ENCODE results near the gene GDPD4.
A peak's percentile ranks its signal among the peaks of the same experiment; 100 is the strongest.

Gene GDPD4

DNA sequence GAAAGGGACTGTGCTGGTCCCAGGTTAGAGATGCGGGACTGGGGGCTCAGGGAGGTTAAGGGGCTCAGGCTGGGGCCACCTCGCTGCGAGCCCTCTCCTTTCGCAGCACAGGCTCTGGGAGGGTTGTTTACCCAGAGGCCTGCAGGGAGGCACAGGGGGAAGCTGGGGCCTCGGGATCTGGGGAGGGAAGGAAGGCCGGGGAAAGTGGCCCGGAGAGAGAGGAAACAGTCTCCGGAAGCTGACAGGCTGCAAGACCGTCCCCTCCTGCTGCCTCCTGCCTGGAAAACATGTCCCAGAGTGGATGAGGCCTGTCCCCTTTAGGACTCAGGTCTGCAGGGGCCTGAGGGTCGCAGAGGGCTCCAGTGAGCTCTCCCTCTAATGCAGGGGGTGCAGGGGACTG is 128.0 kb downstream of the GDPD4 start:
- Histone ChIP-seq H3K27me3 (ENCODE audit: control insufficient read depth, insufficient read depth, low read length) (no peaks in the 10 kb centered on the region), H3K4me1 (ENCODE audit: control insufficient read depth, insufficient read depth, low read length) (peaks cover 11% of the 10 kb centered on the region), H3K9me3 (ENCODE audit: control insufficient read depth, insufficient read depth, low read length) (no peaks in the 10 kb centered on the region), H3K36me3 (ENCODE audit: control insufficient read depth, insufficient read depth, low read length) (no peaks in the 10 kb centered on the region), H3K4me3 (ENCODE audit: low read depth, low read length) (no peak overlapping the region), H3K9ac (ENCODE audit: low read depth, low read length) (peak overlapping the region; percentile 5)

- no peaks in the 10 kb centered on the region for H3K36me3 ChIP-seq (ENCODE audit: control insufficient read depth, insufficient read depth, low read length)
- H3K4me3 ChIP-seq (ENCODE audit: low read depth, low read length) = peak overlapping the region; percentile 1
- no peaks in the 10 kb centered on the region for H3K27me3 ChIP-seq (ENCODE audit: control insufficient read depth, insufficient read depth, low read length)
- no peaks in the 10 kb centered on the region for H3K9me3 ChIP-seq (ENCODE audit: control insufficient read depth, insufficient read depth, low read length)
- no peak overlapping the region for H3K9ac ChIP-seq (ENCODE audit: low read depth, low read length)
- H3K4me1 ChIP-seq (ENCODE audit: control insufficient read depth, insufficient read depth, low read length) = peaks cover 11% of the 10 kb centered on the region
Observed at GRCh38 chr11:77172666-77172982, 128.9 kb downstream of the GDPD4 start.

DNA sequence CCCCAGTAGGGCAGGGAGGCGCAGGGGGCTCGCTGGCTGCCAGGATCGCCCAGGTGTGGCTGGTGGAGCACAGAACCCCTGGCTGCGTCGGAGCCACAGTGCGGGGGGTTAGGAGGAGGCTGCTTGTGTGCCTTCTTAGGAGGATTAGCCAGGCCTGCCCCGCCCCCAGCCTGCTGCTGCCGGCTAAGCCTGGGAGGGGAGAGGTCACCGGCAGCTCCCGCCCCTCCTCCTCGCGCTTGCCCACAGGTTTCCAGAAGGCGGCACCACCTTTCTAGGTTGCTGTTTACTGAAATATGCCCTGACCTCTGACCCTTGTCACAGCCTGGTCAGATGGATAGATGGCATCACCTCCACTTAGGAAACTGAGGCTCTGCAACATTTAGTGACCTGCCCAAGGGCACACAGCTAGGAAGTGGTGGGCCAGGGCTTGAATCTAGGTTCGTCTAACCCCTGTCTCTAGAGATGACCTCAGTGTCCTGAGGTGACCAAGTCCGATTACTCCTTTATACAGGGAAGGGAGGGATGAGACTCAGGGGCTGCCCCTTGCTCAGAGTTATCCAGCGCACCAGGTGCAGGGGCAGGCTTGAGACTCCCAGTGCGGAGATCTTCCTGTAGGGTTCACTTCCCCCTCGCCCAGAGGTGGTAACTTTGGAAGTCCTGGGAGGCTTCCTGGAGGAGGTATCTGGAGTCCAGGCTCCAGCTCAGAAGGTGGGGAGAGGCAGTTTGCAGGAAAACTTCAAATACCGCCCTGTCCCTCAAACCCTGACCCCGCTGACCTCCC is 129.4 kb downstream of the GDPD4 start:
- no peaks in the 10 kb centered on the region for H3K9me3 ChIP-seq (ENCODE audit: control insufficient read depth, insufficient read depth, low read length)
- H3K4me1 ChIP-seq (ENCODE audit: control insufficient read depth, insufficient read depth, low read length) = peaks cover 11% of the 10 kb centered on the region
- peak overlapping the region; percentile 1 for H3K4me3 ChIP-seq (ENCODE audit: low read depth, low read length)
- H3K9ac ChIP-seq (ENCODE audit: low read depth, low read length) = no peak overlapping the region
- H3K27me3 ChIP-seq (ENCODE audit: control insufficient read depth, insufficient read depth, low read length) = no peaks in the 10 kb centered on the region
- H3K36me3 ChIP-seq (ENCODE audit: control insufficient read depth, insufficient read depth, low read length) = no peaks in the 10 kb centered on the region

GRCh38 chr11:77171254-77171653 is 130.2 kb downstream of the GDPD4 start:
- Histone ChIP-seq H3K36me3 (ENCODE audit: control insufficient read depth, insufficient read depth, low read length) (no peaks in the 10 kb centered on the region), H3K9ac (ENCODE audit: low read depth, low read length) (no peak overlapping the region), H3K27me3 (ENCODE audit: control insufficient read depth, insufficient read depth, low read length) (no peaks in the 10 kb centered on the region), H3K4me1 (ENCODE audit: control insufficient read depth, insufficient read depth, low read length) (peaks cover 11% of the 10 kb centered on the region), H3K4me3 (ENCODE audit: low read depth, low read length) (no peak overlapping the region), H3K9me3 (ENCODE audit: control insufficient read depth, insufficient read depth, low read length) (no peaks in the 10 kb centered on the region)

DNA sequence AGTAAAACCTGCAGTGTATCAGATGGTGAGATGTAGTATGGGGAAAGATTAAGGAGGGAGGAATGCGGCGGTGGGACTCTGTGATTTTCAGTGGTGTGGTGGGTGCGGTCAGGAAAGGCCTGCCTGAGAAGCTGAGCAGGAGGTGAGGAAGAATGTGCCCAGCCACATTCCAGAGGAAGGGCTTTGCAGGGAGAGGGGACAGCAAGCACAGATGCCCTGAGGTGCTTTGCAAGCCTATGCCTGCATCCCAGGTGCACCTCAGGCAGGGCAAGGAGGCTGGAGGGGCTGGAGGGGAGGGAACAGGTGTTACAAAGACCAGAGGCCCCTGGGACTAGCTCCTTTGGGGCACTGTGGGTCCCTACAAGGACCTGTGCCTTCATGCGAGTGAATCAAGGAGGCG is 131.4 kb downstream of the GDPD4 start:
- Histone ChIP-seq H3K27me3 (ENCODE audit: control insufficient read depth, insufficient read depth, low read length) (no peaks in the 10 kb centered on the region), H3K9ac (ENCODE audit: low read depth, low read length) (no peak overlapping the region), H3K4me1 (ENCODE audit: control insufficient read depth, insufficient read depth, low read length) (peaks cover 11% of the 10 kb centered on the region), H3K36me3 (ENCODE audit: control insufficient read depth, insufficient read depth, low read length) (no peaks in the 10 kb centered on the region), H3K9me3 (ENCODE audit: control insufficient read depth, insufficient read depth, low read length) (no peaks in the 10 kb centered on the region), H3K4me3 (ENCODE audit: low read depth, low read length) (no peak overlapping the region)

DNA sequence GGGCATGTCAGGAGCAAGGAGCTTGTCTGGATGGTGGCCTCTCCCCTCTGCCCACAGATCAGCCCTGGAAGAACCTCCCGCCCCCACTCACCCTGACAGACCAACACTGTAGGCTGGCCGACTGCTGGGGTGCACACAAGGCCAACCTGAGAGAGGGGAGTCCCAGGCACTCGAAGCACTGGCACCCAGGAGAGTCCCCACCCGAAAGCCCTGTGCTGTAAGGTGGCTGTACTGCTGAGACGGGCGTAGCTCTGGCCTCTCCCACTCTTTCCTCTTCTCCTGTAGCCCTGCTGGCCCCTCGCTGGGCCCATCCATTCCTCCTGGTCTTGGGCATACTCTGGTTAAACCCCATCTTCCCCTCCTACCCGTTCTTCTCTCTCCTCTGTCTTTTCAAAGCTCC is 133.7 kb downstream of the GDPD4 start:
- Histone ChIP-seq H3K9me3 (ENCODE audit: control insufficient read depth, insufficient read depth, low read length) (no peaks in the 10 kb centered on the region), H3K4me3 (ENCODE audit: low read depth, low read length) (no peak overlapping the region), H3K4me1 (ENCODE audit: control insufficient read depth, insufficient read depth, low read length) (peaks cover 7% of the 10 kb centered on the region), H3K27me3 (ENCODE audit: control insufficient read depth, insufficient read depth, low read length) (no peaks in the 10 kb centered on the region), H3K36me3 (ENCODE audit: control insufficient read depth, insufficient read depth, low read length) (no peaks in the 10 kb centered on the region), H3K9ac (ENCODE audit: low read depth, low read length) (no peak overlapping the region)

DNA sequence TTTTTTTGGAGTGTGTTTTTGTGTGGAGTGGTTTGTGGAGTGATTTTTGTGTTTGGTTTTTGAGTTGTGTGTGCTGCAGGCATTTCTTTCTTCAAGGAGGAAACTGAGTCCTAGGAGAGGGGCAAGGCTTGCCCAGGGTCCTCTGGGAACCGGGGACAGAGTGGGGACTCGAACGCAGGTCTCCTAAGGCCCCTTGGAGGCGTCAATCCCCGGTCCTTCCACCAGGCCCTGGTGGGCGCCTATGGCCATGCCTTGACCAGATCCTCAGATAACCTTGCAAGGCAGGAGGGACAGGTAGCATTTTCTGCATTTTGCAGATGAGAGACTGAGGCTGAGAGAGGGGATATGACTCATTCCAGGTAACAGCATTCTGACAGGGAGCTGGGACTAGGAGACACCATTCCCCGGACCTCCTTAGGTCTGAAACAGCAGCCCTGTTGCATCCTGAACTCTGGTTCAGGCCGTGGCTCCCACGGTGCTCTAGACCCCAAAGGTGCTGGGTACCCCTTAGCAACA is 134.3 kb downstream of the GDPD4 start:
- H3K27me3 ChIP-seq (ENCODE audit: control insufficient read depth, insufficient read depth, low read length) = no peaks in the 10 kb centered on the region
- no peaks in the 10 kb centered on the region for H3K9me3 ChIP-seq (ENCODE audit: control insufficient read depth, insufficient read depth, low read length)
- H3K36me3 ChIP-seq (ENCODE audit: control insufficient read depth, insufficient read depth, low read length) = no peaks in the 10 kb centered on the region

More for the DNA sequence above, 134.3 kb downstream of the GDPD4 start:
- H3K4me1 ChIP-seq (ENCODE audit: control insufficient read depth, insufficient read depth, low read length) = peaks cover 4% of the 10 kb centered on the region
- H3K4me3 ChIP-seq (ENCODE audit: low read depth, low read length) = no peak overlapping the region
- H3K9ac ChIP-seq (ENCODE audit: low read depth, low read length) = no peak overlapping the region

All from iPS-15b (cell line).